Measurements from ENCODE around the gene CLPTM1L.

DNA sequence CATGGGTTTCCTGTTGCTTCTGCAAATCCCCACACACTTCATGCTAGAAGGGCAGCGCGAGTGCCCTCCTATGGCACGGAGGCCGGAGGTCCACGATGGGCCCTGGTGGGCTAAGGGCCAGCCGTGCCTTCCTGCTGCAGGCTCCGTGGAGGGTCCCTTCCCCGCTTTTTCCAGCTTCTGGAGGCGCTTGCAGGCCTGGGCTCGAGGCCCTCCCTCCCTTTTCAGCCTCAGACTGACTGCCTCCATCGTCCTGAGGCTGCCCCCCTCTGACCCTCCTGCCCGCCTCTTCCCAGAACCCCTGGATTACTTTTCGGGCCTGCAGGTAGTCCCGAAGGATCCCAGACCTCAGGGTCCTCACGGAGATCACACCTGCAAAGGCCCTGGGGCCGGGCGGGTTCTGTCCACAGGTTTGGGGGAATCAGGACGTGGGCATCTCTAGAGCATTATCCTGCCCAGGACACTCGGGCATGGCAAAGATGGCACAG lies 46.8 kb downstream of the CLPTM1L start:
- no peak for TF ChIP-seq YY1 (IDR thresholded peaks at IDR 0.05; ENCODE audit: insufficient read depth, insufficient read length)
- TF ChIP-seq SUZ12 (IDR thresholded peaks at IDR 0.05; ENCODE audit: extremely low read depth, insufficient read depth, insufficient read length) = no peak

All from NT2/D1 (cell line).